Suprapubic skin (tissue), 4 donors: ENCODE measurements around the gene ACTR8. TPM values are rescaled to one million over a fixed set of nuclear protein-coding genes. Genes with fewer than 3 reads are reported as not detected.

Experiments used
- DNase-seq, 2 donors: peaks; one replicate each; pipeline ENCODE4 v3.0.0-alpha.2; 2019; ENCODE audit warnings: low spot score in 2 of 2
- H3K27ac ChIP-seq: fragments of 200-600 bp; sonication (generic); one replicate; pipeline ENCODE4 v1.5.1; 2019
- H3K27me3 ChIP-seq: fragments of 200-600 bp; sonication (generic); one replicate; pipeline ENCODE4 v1.5.1; 2019
- H3K36me3 ChIP-seq: fragments of 200-600 bp; sonication (generic); one replicate; pipeline ENCODE4 v1.5.1; 2019
- H3K4me1 ChIP-seq: fragments of 200-600 bp; sonication (generic); one replicate; pipeline ENCODE4 v1.5.1; 2019
- H3K4me3 ChIP-seq: fragments of 200-600 bp; sonication (generic); one replicate; pipeline ENCODE4 v1.5.1; 2019; ENCODE audit warnings: mild to moderate bottlenecking
- H3K9me3 ChIP-seq: fragments of 200-600 bp; sonication (generic); one replicate; pipeline ENCODE4 v1.5.1; 2019
- EP300 ChIP-seq: sonication (generic); formaldehyde crosslinking; IDR thresholded peaks from one replicate; pipeline ENCODE4 v1.6.1; 2017; ENCODE audit warnings: antibody characterized with exemption
- POLR2A ChIP-seq, 2 donors: fragments of 450-650 bp; IDR thresholded peaks; one replicate each; pipeline ENCODE4 v1.6.1; 2017; ENCODE audit warnings: antibody characterized with exemption in 2 of 2, mild to moderate bottlenecking in 2 of 2, moderate library complexity in 2 of 2
- POLR2AphosphoS5 ChIP-seq, 3 donors: sonication (generic); formaldehyde crosslinking; IDR thresholded peaks; one replicate each; pipeline ENCODE4 v1.6.1; 2017; ENCODE audit warnings: antibody characterized with exemption in 3 of 3
- WGBS: methylation state at CpG from one replicate; pipeline ENCODE4 v1.1.5; 2018; 5-methylcytosine and 5-hydroxymethylcytosine counted together
- total RNA-seq, 4 donors: library from RNA; depleted of rRNA; stranded (reverse); fragments of >200 nt; gene quantifications; one replicate each; pipeline ENCODE4 v1.1.0, GENCODE V29; 2016
- TF ChIP-seq, protein P1 (sequence below), 2 donors: fragments of 200-600 bp in 1 of 2; fragments of 450-650 bp in 1 of 2; sonication (generic) in 1 of 2; IDR thresholded peaks; one replicate each; pipeline ENCODE4 v1.5.1; 2016 to 2019; ENCODE audit warnings: antibody characterized with exemption in 2 of 2, mild to moderate bottlenecking in 1 of 2, moderate library complexity in 1 of 2

Gene ACTR8
- total RNA-seq, 4 donors from 2014 or later = 15.0 to 21.3 (median 15.8) TPM

DNA sequence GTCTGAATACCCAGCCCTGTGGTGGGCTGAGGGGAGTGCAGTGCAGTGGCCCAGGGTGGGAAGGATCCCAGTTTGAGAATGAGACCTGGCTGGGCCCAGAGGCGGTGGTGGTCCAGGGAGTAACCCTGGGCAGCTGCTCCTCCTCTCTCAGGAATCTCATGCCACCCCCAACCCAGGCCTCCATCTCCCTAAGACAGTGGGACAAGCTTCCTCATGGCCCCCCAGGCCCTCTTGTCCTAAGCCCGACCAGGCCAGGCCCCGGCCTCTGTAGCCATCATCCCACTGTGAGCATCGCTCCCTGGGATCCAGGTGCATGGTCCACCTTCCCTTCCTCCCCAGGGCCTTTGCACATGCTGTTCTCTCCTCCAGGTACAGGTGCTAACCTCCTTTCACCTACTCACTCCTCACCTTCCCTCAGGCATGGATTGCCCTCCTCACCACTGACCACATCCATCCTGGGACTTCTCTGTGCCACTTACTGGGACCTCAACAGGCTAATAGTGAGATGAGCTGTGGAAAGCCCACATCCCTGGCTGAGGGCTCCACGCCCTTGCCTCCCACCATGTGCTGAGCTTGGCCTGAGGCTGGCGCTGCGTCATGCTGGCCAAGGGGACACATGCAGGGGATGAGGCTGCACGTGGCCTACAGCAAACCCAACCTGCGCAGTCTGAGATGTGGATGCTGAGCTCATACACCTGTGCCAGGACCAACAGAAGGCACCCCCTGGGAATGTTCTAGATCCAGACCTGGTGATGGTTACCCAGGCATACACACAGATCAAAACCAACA lies 45.7 kb downstream of the ACTR8 start:
- H3K4me1 ChIP-seq = no peaks in the 10 kb centered on the region
- H3K4me3 ChIP-seq = no peak overlapping the region
- no peak for TF ChIP-seq EP300
- TF ChIP-seq, protein P1, sequence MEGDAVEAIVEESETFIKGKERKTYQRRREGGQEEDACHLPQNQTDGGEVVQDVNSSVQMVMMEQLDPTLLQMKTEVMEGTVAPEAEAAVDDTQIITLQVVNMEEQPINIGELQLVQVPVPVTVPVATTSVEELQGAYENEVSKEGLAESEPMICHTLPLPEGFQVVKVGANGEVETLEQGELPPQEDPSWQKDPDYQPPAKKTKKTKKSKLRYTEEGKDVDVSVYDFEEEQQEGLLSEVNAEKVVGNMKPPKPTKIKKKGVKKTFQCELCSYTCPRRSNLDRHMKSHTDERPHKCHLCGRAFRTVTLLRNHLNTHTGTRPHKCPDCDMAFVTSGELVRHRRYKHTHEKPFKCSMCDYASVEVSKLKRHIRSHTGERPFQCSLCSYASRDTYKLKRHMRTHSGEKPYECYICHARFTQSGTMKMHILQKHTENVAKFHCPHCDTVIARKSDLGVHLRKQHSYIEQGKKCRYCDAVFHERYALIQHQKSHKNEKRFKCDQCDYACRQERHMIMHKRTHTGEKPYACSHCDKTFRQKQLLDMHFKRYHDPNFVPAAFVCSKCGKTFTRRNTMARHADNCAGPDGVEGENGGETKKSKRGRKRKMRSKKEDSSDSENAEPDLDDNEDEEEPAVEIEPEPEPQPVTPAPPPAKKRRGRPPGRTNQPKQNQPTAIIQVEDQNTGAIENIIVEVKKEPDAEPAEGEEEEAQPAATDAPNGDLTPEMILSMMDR (IDR thresholded peaks at IDR 0.05) = no peak
- no peak for TF ChIP-seq POLR2AphosphoS5 (IDR thresholded peaks at IDR 0.05)
- no peak for TF ChIP-seq POLR2A (IDR thresholded peaks at IDR 0.05)
- no peaks in the 10 kb centered on the region for H3K9me3 ChIP-seq
- 94% methylated on average over 8 of the region's 9 CpGs for WGBS
- H3K27me3 ChIP-seq = no peaks in the 10 kb centered on the region
- peak in 1 of 2 donors; percentile 61 for DNase-seq
- H3K27ac ChIP-seq = no peak overlapping the region
- H3K36me3 ChIP-seq = no peaks in the 10 kb centered on the region

DNA sequence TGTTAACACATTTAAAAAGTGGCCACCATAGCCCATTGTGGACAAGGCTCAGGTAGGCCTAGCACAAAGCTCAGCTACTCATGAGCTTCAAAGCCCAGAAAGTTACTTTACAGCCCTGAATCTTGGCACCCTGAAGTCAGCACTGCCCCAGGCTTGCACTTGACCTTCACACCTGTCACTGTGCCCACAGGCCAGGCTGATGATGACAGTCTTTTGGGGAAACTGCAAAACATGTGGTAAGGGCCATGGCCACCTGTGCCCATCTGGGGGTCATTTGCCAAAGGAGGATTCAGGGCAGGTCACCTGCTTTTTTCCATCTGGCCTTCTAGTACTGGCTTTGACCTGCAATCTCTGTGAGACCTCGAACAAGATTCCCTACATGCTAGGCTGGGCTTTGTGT lies 46.7 kb downstream of the ACTR8 start:
- 86% methylated on average over 1 of the region's 1 CpG for WGBS
- Histone ChIP-seq H3K9me3 (no peaks in the 10 kb centered on the region), H3K27ac (no peak overlapping the region), H3K4me3 (no peak overlapping the region), H3K36me3 (no peaks in the 10 kb centered on the region), H3K4me1 (no peaks in the 10 kb centered on the region), H3K27me3 (no peaks in the 10 kb centered on the region)
- no peak for DNase-seq
- no peak for TF ChIP-seq POLR2A (IDR thresholded peaks at IDR 0.05)
- TF ChIP-seq, protein P1 (IDR thresholded peaks at IDR 0.05) = no peak
- TF ChIP-seq POLR2AphosphoS5 (IDR thresholded peaks at IDR 0.05) = no peak
- TF ChIP-seq EP300 = no peak

DNA sequence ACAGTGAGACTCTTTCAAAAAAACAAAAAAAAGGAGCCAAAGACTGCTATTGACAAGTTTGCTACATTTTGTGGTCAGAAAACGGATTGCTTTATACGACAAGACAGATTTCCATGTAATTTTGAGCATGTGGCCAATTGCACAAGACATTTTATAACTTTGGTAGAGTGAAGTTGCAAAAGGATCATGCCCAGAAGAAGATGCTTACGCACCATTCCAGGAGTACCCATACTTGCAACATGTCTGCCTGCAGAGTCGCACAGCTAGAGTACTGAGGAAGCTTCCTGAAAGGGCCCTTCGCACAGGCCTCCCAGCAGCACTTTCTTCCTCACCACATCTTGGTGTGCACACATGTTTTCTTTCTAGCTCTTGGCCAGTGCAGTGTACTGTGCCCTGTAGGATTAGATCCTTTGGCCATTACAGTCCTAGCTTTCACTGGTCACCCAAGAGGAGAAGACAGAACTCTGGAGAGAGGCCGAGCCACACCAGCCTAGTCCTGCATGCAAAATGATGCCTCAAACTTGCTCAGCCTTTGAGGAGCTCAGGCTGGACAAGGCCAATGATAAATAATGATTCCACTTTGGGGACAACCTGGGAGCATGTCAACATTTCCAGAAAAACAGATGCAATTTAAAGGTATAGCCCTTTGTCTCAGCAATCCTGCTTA lies 47.4 kb downstream of the ACTR8 start:
- WGBS = 88% methylated on average over 6 of the region's 6 CpGs
- Histone ChIP-seq H3K9me3 (no peaks in the 10 kb centered on the region), H3K4me1 (no peaks in the 10 kb centered on the region), H3K27ac (no peak overlapping the region), H3K36me3 (no peaks in the 10 kb centered on the region), H3K27me3 (no peaks in the 10 kb centered on the region), H3K4me3 (no peak overlapping the region)
- no peak for DNase-seq
- TF ChIP-seq EP300 = no peak
- TF ChIP-seq POLR2AphosphoS5 (IDR thresholded peaks at IDR 0.05) = no peak

DNA sequence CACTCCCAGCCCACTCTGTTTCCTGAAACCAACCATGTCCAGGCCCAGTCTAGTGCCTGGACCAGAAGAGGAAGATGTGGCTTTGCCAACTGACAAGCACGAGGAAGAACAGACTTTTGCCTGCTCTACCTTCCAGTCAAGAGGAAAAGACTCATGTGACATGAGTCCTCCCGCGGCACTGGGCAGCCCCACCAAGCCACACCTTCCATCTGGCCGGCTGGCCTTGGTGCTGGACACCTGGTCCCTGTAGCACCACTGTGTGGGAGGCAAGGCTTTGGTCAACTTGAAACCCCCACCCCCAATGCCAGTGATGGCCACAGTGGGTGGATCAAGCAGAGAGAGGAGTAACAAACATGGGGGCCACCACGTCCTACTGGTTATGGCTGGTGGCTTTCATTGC lies 48.3 kb downstream of the ACTR8 start:
- H3K27ac ChIP-seq = no peak overlapping the region
- DNase-seq = no peak

DNA sequence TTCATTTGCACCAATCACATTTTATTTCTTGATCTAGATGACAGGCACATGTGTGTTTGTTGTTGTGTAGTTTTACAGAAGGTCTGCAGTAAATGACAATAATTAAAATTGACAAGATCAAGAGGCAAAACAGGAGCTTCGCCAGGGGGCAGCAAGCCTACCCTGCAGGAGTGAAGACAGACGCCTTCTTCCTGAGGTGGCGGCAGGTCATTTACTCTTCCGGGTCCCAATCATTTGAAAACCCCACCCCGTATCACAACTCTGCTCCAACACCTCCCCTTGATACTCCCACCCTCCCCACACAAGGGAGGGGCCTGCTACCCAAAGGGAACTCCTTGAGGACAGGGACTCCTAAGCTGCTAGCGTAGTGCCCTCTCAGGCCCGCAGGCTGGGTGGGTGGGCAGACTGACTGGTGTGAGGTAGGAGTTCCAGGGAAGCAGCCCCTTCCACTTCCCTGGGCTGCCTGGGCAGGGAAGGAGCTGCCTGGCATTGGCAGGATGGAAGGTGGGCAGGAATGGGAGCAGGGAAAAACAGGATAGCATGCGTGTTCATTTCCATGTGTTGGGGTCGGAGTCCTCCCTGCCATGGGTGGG lies 48.8 kb downstream of the ACTR8 start:
- H3K9me3 ChIP-seq = no peaks in the 10 kb centered on the region
- DNase-seq = peak in 1 of 2 donors; percentile 78
- H3K4me1 ChIP-seq = no peaks in the 10 kb centered on the region
- no peak overlapping the region for H3K4me3 ChIP-seq
- H3K36me3 ChIP-seq = no peaks in the 10 kb centered on the region
- TF ChIP-seq, protein P1 (IDR thresholded peaks at IDR 0.05) = no peak
- no peak for TF ChIP-seq POLR2A (IDR thresholded peaks at IDR 0.05)
- no peak for TF ChIP-seq POLR2AphosphoS5 (IDR thresholded peaks at IDR 0.05)
- no peak for TF ChIP-seq EP300
- WGBS = 85% methylated on average over 9 of the region's 9 CpGs
- no peaks in the 10 kb centered on the region for H3K27me3 ChIP-seq
- no peak overlapping the region for H3K27ac ChIP-seq

More for the DNA sequence above, 48.3 kb downstream of the ACTR8 start:
- 84% methylated on average over 2 of the region's 5 CpGs for whole genome bisulfite sequencing
- no peak for TF ChIP-seq POLR2AphosphoS5 (IDR thresholded peaks at IDR 0.05)
- no peak for TF ChIP-seq POLR2A (IDR thresholded peaks at IDR 0.05)
- no peak for TF ChIP-seq EP300
- TF ChIP-seq, protein P1 (IDR thresholded peaks at IDR 0.05) = no peak
- no peaks in the 10 kb centered on the region for H3K9me3 ChIP-seq
- H3K4me1 ChIP-seq = no peaks in the 10 kb centered on the region
- H3K27me3 ChIP-seq = no peaks in the 10 kb centered on the region
- H3K36me3 ChIP-seq = no peaks in the 10 kb centered on the region
- H3K4me3 ChIP-seq = no peak overlapping the region
